HG03280 (cell line): Measurements from ENCODE around the gene WIPF1.

ENCODE experiments used
- ATAC-seq: cut with Tn5 transposase; IDR thresholded peaks from one replicate; pipeline ENCODE4 v1.9.1; 2021; ENCODE audit warnings: mild to moderate bottlenecking, moderate library complexity; ENCODE audit not compliant: unreplicated experiment

The WIPF1 gene

GRCh38 chr2:174623106-174623637 lies 25.6 kb upstream of the WIPF1 start:
- ATAC-seq, result no peak

DNA sequence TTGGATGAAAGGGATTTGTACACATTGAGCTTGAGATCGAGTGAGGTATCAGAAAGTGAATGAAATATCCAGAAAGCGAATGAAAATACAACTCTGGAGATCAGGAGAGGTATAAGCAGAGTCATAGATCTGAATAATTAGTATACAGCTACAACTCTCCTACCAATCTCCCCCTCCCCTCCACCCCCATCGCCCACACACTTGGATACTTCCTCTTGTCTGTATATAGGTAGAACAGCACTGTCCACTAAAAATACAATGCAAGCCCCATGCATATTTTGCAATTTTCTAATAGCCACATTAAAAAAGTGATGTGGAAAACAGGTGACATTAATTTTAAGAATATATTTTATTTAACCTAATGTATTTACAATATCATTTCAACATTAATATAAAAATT lies 23.7 kb upstream of the WIPF1 start:
- no peak for ATAC-seq

GRCh38 chr2:174618179-174618578 lies 20.6 kb upstream of the WIPF1 start:
- no peak for ATAC-seq

DNA sequence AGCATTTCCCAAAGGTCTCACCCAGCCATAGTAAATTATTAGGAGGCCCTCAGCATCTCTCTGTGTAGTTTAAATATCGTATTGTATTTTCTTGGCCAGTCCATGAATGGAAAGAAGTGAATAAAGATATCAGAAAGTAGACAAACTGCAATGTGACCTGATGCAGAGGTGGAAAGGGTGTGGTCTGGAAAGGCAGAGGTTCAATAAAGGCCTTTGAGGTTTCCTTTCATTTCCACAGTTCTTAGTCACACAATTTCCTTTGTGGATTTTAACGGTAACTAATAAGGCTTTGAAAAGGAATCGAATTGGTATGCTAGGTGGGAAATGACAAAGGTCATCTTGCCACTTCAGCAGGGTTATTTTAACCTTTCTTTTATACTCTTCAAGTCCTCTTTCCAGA lies 20.1 kb upstream of the WIPF1 start:
- no peak for ATAC-seq

DNA sequence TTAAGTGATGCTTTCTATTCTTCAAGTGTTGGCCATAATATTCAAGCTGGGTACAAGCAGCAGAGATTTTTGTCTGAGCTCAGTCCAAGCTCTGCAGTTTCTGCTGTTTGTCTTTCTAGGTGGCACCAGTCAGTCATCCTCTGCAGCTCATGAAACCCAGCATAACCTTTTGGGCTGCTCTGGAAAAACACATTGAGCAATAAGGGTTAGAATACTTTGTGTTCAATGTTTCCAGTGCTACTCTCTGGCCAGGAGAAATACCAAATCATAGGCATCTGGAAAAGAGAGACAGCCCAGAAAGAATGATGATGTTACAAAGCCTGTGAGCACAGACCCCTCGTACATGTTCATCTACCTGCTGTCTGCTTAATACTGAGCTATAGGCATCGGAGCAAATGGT lies 19.5 kb upstream of the WIPF1 start:
- ATAC-seq, result no peak

GRCh38 chr2:174615871-174616436 lies 18.4 kb upstream of the WIPF1 start:
- no peak for ATAC-seq

GRCh38 chr2:174614261-174614660 lies 16.7 kb upstream of the WIPF1 start:
- ATAC-seq, result no peak

GRCh38 chr2:174613531-174613930 lies 15.9 kb upstream of the WIPF1 start:
- no peak for ATAC-seq

- ATAC-seq, result no peak
Measured at GRCh38 chr2:174612970-174613369, 15.4 kb upstream of the WIPF1 start.

- ATAC-seq, result no peak
Measured at GRCh38 chr2:174611854-174612253, 14.2 kb upstream of the WIPF1 start.

- peak; percentile 8 for ATAC-seq
Measured at GRCh38 chr2:174611006-174611405, 13.4 kb upstream of the WIPF1 start.

GRCh38 chr2:174610243-174610995 lies 12.8 kb upstream of the WIPF1 start:
- peak; percentile 34 for ATAC-seq

GRCh38 chr2:174609261-174609660 lies 11.7 kb upstream of the WIPF1 start:
- ATAC-seq, result no peak

DNA sequence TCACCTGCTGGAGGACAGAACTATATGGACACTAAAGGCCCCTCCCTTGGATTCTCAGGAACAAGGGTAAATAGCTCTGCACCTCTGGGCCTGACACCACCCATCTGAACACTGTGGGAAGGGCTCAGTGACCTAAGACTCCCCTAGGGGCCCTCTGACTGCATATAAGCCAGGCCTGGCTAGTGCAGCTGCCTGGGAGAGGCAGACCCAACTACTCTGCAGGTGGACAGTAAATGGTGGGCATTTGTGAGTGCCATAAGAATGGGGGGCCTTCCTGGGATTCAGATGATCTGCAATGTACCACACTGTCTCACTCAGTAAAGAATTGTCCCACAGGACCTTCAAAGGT lies 11.2 kb upstream of the WIPF1 start:
- peak; percentile 38 for ATAC-seq

DNA sequence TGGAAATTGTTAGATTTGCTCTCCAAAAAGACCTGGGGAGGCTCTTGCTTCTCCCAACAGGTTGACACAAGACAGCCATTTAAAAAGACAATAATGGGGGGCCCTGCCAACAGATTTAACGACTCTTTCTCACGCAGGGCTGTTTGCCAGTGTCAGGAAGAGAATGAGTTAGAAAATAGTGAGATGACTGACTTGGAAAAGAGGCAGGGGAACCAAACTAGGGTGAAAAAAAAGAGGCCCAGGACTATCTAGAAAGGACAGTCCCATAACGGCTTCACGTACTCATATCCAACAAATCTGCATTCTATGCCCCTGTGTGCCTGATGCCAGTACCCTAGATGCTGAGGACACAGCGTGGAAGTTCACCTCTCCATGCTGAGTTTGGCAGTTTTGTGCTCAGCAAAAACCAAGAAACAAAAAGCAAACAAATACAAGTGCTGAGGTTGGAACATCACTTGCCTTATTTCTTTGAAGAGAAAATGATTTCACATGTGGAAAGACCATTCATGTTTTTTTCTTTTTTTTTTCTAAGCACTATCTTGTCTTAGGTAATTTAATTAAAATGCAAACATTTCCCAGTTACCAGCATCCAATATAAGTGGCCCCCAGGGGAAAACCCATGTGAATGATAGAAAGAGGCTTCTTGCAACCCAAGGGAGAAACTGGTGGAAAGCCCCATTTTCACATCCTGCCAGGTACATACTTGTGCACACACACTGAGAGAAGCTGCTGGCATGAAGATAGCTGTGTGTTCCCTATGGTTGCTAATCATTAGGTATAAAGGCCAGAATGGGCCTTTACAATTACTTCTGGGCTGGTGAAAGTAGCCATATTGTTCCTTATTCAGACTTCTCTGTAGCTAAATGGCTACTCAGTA lies 10.6 kb upstream of the WIPF1 start:
- peak; percentile 47 for ATAC-seq

DNA sequence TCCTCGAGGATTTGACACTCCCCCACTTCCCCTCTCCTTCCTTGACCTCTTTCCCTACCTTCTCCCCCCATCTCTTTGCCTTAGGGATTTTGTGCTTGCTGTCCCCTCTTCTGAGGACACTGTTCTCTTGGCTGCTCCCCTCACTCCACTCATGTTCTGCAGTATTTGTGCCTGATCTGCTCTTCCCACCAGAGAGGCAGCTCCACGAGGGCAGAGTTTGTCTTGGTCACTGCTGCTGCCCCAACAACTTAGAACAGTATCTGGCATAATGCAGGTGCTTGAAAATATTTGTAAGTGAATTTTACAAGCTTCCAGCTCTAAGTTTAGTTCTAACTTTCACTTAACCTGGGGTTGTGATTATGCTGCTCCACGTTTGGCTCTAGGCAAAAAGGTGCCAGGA lies 10.0 kb upstream of the WIPF1 start:
- no peak for ATAC-seq

DNA sequence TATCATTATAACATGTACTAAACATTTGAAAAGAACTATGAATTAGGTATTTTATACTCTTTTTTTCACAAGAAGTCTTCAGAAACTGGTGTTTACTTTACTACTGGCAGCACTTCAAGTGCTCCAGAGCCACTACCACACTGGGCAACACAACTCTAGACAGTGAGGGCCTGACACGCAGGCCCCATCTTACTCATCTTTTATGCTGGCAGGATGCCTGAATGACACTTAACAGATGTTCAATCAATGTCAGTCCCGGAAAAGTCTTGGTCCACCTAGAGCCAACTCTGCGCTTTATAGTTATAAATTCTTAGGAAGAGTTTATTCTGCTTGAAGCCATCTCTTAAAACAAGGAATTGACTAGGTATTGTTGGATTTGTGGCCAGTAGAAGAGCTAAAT lies 8.7 kb upstream of the WIPF1 start:
- ATAC-seq, result no peak

DNA sequence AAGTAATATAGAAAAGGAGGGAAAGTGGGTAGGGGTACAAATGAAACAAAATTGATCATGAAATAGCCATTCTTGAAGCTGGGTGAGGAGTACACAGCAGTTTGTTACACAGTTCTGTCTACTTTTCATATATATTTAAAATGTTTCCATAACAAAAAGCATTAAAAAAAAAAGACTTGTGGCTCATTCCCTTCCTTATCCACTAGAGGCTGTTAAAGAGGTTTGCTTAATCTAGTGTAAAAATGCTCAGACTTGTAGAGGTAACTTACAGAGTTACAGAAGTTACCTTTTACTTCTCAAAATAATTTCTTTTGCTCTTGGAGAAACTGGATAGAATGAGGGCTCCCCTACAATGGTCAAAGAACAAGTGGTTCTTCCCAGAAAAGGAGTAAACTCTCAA lies 8.1 kb upstream of the WIPF1 start:
- no peak for ATAC-seq

- ATAC-seq, result peak; percentile 43
Measured at GRCh38 chr2:174603280-174603679, 5.7 kb upstream of the WIPF1 start.

DNA sequence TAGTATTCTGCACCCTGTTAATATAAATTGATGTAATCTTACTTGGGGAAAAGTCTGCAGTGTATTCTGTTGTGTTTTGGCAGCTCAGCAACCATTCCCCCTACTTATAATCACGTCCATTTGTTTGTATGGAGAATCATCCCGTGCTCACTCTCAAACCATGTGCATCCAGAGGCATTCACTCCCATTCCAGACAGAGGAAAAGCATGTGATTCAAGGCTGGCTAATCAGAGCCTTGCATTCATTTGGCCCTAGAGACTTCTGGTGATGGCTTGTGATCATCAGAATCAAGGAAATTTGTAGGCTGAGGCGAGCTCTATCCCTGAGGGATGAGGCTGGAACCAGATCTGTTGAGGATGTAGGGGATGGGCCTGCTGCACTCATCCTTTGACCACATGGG lies 5.1 kb upstream of the WIPF1 start:
- ATAC-seq, result no peak

DNA sequence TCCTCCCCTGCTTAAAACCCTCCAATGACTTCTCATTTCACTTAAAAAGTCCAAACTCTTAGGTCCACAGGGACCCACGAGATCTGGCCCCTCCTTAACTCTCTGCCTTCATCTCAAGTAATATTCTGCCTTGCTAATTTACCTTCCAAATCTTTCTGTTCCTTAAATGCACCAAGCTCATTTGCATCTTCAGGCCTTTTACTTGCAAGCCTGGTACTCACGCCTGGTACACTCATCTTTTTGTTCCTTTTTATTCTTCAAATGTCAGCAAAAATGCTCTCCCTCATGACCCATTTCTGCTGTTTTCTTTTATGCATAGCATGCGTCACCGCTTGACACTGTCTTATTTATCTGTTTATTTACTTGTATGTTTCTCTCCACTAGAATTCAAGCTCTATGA lies 2.7 kb upstream of the WIPF1 start:
- ATAC-seq, result no peak
